GM21447 (cell line): ENCODE data around the gene CPLX1.

ENCODE experiments used
- ATAC-seq: cut with Tn5 transposase; IDR thresholded peaks from one replicate; pipeline ENCODE4 v1.9.1; 2021; ENCODE audit not compliant: unreplicated experiment

The CPLX1 gene

DNA sequence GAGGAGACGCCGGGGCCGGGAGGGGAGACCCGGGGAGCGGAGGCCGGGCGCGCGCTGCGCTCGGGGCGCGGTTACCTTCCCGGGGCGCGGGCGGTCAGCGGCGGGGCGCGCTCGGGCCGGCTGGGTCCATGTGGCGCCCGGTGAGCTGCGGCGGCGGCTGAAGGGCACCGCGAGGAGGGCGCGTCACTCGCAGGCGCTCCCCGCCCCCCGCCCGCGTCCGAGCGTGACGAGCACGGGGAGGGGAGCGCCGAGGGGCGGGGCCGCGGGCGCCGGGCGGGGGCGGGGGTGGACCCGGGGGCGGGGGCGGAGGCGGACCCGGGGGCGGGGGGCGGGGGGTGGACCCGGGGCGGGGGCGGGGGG lies at the start of gene CPLX1:
CPLX1 (minus strand) TSS at position 159 of the 360 bp plus-strand sequence. CDS start 1,607 bp downstream, outside the sequence.
- no peak for ATAC-seq

DNA sequence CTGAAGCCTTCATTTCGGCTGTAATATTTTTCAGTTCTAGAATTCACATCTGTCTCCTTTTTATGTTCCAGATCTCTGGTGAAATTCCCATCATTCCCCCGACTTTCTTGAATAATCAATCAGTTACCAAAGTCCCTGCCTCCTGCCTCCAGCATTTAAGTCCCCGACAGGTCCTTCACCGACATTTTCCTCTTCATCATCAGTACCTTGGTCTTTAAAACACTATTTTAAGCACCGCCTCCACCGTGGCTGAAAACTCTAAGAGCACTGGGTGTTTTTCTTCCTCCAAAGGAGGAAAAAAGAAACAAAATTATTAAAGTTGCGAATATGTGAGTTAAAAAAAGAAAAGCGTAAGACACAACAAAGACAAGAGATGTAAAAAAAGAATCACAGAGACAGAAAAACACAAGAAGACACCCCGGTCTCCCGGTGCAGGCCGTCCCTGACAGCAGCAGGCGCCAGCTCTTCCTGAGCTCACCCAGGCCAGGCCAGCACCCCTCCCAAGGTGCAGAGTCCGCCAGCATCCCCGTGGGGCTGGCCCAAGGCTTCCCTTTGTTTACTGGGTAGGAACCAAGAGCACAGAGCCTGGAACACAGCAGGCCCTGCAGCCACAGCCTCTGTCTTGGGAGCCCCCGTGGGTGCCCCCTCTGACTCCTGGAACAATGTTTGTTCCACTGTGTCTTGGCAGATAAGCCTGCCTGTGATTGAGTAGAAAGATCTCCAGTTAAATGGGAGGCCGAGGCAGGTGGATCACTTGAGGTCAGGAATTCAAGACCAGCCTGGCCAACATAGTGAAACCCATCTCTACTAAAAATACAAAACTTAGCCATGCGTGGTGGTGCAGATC lies 49.3 kb upstream of the CPLX1 start:
- ATAC-seq: no peak

DNA sequence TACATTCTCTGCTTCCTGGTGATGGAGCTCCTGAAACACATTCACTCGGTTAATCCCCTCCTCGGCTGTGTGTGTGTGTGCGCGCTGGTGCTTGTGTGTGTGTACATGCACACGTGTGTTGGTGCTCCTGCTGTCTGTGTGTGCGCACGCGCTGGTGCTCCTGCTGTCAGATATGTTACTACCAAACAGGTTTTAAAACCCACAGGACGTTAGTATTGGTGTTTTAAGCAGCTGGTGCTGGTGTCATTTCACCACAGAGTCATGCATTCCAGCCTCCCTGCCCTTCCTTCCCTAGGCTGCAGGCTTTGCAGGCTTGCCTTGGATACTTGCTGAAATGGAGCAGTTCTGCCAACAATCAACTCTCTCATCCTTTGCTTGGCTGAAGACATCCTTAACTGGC lies 48.1 kb upstream of the CPLX1 start:
- ATAC-seq: no peak

DNA sequence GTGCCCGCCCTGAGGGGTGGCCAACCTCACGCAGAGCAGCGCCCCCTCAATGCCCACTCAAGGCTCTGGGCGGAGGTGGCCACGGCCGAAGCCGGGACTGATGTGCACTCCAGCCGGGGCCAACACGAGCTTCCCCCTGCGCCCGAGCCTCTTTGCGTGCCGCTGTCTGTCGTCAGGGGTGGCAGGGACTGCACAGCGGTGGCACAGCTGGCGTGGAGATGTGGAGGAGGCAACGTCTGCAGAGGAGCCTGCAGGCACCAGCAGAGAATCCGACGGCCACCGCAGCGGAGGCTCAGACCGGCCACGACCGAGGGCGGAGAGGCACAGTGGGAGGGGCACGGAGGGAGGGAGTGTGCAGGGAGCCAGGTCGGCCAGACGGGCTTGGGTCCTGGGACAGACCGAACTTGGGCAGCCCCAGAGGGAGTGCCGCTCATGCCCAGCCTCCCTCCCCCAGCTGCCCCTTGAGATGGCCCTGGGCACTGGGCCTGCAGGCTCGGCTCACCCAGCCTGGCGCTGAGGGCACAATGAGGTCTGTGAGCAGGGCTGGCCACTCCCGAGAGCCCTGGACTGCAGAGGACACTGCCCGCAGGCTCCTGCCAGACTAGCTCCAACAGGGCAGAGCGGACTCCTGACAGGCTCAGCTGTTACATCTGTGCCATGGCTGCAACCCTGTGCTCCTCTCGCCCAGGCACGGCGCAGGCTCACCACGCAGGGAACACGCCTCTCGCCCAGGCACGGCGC lies 46.5 kb upstream of the CPLX1 start:
- no peak for ATAC-seq

DNA sequence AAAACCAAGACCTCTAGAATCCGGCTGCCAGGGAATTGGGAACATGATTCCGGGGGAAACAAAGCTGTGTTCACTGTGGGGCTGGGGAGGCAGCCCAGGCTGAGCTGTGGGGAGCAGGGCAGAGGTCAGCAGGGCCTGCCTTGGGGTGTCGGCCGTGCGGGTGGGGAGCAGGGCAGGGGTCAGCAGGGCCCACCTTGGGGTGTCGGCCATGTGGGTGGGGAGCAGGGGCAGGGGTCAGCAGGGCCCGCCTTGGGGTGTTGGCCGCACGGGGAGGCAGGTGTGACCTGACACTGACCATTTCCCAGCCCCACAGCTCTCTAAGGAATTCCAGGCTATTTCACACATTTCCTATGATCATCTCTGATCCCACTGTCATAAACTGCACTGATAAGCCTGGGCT lies 45.6 kb upstream of the CPLX1 start:
- ATAC-seq: no peak

DNA sequence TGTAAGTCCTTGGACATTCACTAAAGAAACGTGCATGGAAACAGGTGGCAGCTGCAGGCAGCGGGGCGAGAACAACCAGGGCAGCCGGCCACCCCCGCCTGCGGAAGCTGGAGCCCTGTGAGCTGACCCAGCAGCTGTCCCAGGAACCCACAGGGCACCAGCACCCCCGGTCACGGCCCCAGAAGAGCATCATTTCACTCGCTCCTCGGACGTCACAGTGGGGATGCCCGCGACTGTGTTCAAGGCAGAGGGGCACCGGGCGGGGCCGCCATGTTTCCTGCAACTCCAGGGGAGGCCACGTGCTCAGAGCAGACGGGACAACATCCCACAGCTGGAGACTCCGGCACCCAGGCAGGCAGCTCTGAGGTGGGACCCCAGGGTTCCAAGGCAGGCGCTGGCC lies 45.0 kb upstream of the CPLX1 start:
- ATAC-seq: no peak

DNA sequence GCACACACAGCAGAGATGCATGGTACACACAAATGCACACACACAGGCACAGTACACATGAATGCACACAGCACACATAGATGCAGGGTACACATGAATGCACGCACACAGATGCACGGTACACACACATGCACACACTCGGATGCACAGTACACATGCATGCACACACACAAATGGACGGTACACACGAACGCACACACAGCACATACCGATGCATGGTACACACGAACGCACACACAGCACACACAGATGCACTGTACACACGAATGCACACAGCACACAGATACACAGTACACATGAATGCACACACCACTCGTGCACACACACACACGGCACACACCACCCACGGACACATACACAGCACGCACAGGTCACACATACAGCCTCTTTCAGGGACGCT lies 43.8 kb upstream of the CPLX1 start:
- no peak for ATAC-seq

DNA sequence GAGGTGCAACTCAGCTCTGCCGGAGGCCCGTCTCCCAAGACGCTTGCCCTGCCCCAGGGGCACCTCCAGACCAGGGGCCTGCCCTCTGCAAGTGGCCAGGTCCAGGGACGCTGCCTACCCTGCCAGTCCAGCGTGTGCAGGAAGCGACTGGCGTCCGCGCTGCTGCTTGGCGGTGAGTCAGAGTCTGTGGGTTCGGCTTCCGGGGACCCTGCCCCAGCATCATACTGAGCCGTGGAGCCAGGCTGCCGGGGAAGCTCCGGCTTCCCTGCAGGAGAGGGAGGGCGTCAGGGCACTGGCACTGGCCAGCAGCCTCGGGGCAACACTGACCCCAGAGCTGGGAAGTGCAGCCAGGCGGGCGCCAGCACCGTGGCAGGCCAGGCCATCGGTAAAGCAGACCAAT lies 42.5 kb upstream of the CPLX1 start:
- no peak for ATAC-seq

DNA sequence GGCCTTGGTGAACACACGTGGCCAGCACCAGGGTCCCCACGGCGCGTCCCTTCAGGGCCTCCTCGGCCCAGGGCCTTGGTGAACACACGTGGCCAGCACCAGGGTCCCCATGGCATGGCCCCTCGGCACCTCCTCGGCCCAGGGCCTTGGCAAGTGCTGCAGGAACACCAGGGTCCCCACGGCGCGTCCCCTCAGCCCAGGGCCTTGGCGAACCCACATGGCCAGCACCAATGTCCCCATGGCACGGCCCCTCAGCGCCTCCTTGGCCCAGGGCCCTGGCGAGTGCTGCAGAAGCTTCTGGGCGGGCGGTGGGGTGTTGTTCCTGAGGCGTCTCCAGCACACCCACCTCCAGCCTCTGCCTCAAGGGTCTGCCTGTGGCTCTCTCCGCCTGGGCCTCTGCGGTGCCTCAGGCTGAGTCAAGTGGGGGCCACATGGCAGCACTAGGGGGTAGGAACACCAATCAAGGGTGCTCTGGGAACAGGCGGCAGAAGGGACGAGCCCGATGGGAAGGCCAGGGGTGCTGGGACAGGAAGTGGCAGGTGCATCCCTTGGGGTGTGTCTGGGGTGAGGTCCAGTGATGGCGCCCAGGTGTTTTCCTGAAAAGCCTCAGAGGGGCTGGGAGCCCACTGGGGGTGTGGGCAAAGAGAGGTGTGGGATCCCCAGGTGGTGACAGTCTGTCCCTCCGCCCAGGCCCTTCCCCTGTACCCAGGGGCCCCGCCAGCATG lies 41.8 kb upstream of the CPLX1 start:
- ATAC-seq: no peak

DNA sequence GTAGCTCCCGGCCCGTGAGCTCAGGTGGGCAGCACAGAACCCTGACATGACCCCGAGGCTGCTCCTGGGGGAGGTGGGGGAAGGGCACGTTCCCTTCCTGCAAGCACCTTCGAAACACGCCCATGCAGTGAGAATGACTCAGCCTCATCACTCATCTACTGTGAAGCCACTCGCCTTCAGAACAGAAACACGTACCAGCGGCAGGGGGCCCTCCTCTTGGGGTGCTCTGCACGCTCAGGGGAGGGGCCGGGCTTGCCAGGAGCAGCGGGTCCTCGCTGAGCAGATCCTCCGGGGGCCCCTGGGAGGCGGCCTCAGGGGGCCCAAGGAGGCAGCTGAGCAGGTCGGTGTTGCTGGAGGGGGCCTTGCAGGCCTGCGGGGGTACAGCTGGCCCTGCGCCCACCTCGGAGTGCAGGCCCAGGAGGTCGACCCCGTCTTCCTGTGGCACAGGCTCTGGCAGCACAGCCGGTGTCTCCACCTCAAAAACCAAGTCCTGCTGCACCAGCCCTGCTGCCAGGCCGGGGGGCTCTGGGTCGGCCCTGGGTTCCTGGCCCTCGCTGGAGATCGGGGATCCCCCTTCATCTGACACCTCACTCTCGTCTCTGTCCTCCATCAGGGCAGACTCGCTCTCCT lies 40.9 kb upstream of the CPLX1 start:
- ATAC-seq: no peak

DNA sequence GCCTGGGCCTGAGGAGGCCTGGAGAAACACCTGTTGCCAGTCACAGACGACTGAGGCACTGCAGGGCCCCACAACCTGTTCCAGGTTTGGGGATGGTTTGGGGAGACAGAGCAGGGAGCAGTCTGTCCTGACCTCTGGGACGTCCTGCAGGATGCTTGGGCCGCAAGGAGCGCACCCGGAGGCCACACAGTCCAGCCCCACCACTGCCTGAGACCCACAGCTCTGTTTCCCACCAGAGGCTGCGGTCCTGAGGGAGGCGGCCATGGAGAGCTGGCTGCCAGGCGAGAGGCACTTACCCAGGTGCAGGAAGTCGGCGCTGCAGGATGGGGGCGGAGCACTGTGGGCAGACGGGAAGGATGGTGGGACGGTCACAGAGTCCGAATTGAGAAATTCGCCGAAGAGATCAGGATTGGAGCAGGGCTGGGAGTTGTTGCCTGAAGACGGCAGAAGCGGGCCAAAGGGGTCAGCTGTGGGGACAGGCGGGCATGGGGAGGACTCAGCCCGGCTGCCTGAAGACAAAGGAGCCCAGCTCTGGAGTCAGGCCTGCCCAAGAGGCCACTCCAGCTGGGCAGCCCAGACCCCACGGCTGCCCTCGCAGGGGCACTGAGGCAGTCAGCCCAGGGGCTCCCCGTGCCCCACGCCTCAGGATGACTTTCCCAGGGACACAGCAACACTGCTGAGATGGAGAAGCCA lies 40.3 kb upstream of the CPLX1 start:
- ATAC-seq: no peak

DNA sequence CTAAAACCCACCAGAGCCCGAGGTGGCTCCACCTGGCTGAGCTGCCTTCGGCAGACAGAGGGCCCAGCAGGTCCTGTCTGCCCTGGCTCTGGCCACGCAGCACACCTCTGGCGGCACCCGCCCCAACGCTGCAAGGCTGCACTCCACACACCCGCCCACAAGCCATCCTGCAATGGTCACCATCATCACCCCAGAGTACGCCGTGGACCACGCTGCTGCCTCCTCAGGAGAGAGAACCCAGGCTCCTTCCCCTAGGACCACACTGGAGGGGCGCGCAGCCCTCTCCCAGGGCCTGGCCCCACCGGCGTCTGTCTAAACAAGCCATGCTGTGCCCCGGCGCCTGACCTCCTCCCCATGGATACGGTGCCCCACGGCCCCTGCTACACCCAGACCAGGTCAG lies 39.6 kb upstream of the CPLX1 start:
- no peak for ATAC-seq

DNA sequence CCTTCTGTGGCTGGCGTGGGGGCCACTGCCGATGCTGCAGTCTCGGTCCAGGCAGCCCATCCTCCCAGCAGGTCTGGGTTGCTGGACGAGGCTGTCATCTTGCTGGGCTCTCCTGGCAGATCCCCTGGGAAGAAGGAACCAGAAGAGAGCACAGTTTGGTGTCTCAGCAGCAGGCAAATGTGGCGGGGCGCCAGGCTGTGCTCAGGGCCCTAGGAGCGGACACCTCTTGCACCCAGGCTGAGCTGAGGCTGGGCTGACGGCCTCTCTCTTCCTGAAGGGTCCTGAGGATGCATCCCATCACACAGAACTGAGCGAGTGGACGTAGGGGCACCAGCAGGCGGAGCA lies 39.2 kb upstream of the CPLX1 start:
- no peak for ATAC-seq

DNA sequence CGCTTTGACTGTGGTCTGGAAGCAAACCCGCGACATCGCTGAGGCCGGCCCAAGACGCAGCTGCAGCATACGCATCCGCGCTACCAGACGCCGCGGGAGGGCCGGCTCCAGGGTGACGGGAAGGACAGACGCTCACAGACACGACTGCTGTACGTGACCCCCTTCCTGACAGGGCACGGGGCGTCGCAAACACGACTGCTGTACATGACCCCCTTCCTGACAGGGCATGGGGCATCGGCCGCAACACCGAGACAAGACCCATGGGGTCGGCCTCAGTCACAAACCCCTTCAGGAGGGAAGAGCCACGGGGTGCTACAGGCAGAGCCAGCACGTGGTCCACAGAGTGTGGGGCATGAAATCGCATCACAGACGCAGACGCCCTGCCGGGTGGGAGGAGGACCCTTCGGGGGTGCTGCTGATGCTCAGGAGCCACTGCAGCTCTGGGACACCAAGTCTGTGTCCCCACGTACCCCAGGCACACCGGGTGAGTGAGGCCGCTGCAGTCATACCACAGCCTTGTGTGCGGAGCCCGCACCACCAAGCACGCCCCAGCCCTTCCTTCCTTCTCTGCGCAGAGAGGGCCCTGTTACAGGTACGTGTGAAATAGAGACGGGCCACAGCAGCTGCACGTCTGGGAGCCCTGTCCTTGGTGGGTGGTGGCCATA lies 38.7 kb upstream of the CPLX1 start:
- ATAC-seq: no peak

DNA sequence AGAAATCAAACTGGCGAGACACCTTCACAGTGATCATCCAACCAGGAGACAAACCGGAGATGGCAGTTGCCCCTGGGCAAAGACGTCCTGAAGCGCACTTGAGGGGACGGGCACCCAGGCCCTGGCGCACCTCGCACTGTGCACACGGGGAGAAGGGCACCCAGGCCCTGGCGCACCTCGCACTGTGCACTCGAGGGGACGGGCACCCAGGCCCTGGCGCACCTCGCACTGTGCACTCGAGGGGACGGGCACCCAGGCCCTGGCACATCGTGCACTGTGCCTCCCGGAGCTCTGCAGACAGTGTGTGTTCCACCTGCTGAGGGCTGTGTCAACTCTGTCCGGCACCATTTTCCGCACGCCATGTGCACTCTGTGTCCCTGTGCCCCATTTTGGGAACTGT lies 34.6 kb upstream of the CPLX1 start:
- ATAC-seq: no peak

DNA sequence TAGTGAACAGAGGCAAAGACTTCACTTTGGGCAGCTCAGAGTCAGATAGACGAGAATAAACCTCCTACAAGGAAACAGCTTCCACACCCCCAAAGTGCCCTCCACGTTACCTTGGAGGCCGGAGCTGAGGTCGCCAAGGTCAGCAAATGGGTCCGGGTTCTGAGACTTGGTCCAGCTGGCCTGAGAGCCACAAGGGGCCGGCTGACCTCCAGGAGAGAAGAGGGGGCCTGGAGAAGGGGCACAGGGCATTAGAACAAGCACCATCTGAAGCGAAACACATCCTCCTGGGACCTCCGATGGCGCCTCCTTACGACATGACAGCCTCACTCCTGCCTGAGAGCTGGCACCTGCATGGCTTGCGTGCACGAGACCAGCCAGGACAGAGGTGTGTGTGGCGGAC lies 33.6 kb upstream of the CPLX1 start:
- ATAC-seq: no peak

DNA sequence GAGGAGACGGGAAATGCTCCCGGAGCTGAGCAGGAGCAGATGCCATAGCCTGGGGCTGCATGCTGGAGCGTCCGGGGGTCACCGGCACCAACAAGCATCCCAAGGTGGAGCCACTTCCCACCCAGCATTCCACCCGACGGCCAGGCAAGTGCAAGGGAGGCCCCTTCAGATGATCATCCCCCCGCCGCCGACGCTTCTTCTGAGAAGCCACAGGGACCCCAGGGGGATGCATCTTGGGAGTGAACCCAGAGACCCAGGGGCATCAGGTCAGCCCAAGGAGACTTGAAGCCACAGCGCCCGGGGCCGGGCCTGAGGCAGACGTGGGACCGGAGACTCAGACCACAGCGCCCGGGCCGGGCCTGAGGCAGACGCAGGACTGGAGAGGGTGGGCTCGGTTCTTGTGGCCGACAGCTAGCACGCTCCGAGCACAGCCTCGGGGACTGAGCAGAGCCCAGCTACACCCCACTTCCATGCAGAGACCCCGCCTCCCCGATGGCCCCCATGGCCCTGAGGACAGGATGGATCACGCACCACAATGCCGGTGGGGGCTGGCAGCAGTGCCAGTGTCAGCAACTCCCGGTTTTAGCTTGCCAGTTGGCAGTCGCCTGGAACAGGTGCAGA lies 33.0 kb upstream of the CPLX1 start:
- ATAC-seq: no peak

DNA sequence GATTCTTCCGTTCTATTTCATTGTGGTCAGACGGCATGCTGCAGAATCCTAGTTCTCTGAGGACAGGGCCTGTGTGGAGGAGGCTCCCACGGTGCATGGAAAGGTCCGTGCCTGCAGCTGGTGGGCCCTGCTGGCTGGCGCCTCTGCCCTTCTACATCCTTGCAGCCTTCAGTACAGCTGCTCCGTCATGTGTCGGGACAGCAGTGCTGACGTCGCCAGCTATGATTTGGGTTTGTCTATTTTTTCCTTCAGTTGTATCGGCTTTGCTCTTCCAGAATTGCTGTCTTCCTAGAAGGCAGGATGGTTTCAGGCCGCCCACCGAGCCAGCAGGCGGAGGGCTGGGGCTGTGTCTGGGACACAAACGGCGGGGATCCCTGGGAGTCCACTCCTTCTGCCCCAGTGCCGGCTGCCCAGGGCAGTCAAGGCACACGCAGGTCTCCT lies 32.1 kb upstream of the CPLX1 start:
- ATAC-seq: no peak

DNA sequence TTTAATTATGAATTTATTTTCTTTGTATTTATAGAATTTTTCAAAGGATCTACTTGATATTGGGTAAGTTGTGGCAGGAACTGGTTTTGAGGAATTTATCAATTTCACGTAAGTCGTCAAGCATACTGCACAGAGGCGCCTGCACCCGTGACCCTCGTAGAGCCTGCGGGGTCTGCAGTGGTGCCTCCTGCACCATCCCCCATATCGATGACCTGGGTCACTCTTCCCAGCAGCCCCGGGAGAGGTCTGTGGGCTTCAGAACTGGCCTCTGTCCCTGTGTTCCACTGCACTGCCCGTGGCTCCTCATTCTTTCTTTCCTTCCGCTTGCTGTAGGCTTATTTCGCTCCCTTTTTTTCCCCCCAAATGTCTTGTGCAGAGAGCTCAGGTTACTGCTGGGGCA lies 31.5 kb upstream of the CPLX1 start:
- no peak for ATAC-seq
